Bronchus fibroblast of lung (primary cell): ENCODE measurements around the gene NOL4. TPM values are rescaled to one million over a fixed set of nuclear protein-coding genes. Genes with fewer than 3 reads are reported as not detected.

Experiments
- total RNA-seq: library from RNA; depleted of rRNA; stranded (reverse); fragments of >200 nt; gene quantifications from 2 replicates; pipeline ENCODE4 v1.2.3, GENCODE V29; 2015

NOL4 gene
- total RNA-seq, result not detected in 2 replicates

GRCh38 chr18:34224423-34225217, at the start of gene NOL4:
Gene NOL4, minus strand, starts transcription at chr18:34224913. Its CDS starts 1,660 bp downstream, at chr18:34223253.

